Hypothalamus (tissue), 51 donors: ENCODE results near the gene HDAC10.
A peak's percentile ranks its signal among the peaks of the same experiment; 100 is the strongest.
"Not testable (repeated sequence)": the region's sequence is repeated elsewhere in the genome, so short reads cannot be mapped to it uniquely, and the experiment has no call there.

Source experiments
- DNase-seq, 51 donors: peaks; one replicate each; lab custom pipeline; 2025; lab: John Stamatoyannopoulos, UW

Gene HDAC10

GRCh38 chr22:50206599-50206998 lies 44.5 kb downstream of the HDAC10 start:
- DNase-seq = peak in 5 of 51 donors; percentile 27 to 71 (median 36)

GRCh38 chr22:50205781-50206569 lies 45.1 kb downstream of the HDAC10 start:
- no peak for DNase-seq

GRCh38 chr22:50204998-50205397 lies 46.1 kb downstream of the HDAC10 start:
- not testable (repeated sequence) for DNase-seq

GRCh38 chr22:50204571-50204970 lies 46.5 kb downstream of the HDAC10 start:
- no peak for DNase-seq

GRCh38 chr22:50203288-50203687 lies 47.8 kb downstream of the HDAC10 start:
- no peak for DNase-seq

- no peak for DNase-seq
These were observed 48.9 kb downstream of the HDAC10 start for GRCh38 chr22:50202130-50202666.

GRCh38 chr22:50201191-50202129 lies 49.6 kb downstream of the HDAC10 start:
- peak in 4 of 51 donors; percentile 29 to 54 (median 47) for DNase-seq

GRCh38 chr22:50200461-50201190 lies 50.4 kb downstream of the HDAC10 start, which contains the start of gene SELENOO:
Gene SELENOO, plus strand, starts transcription at chr22:50201011. Its CDS starts 26 bp downstream, at chr22:50201037.
- peak; percentile 34 to 98 (median 90) for DNase-seq

GRCh38 chr22:50199829-50200460 lies 51.1 kb downstream of the HDAC10 start:
- no peak for DNase-seq

GRCh38 chr22:50199251-50199721 lies 51.8 kb downstream of the HDAC10 start:
- DNase-seq = no peak

GRCh38 chr22:50198624-50199017 lies 52.4 kb downstream of the HDAC10 start:
- no peak for DNase-seq

- DNase-seq = no peak
These were observed 53.0 kb downstream of the HDAC10 start for GRCh38 chr22:50197856-50198623.

- no peak for DNase-seq
These were observed 53.9 kb downstream of the HDAC10 start for GRCh38 chr22:50197000-50197800.

GRCh38 chr22:50196256-50196655 lies 54.8 kb downstream of the HDAC10 start:
- DNase-seq = no peak
